Coronary artery (tissue), 2 donors: Measurements from ENCODE around the gene KXD1.

Experiments used
- DNase-seq: peaks from one replicate; pipeline ENCODE4 v3.0.0-alpha.2; 2017; ENCODE audit warnings: low spot score
- H3K27ac ChIP-seq, 2 donors: fragments of 200-600 bp; sonication (generic); one replicate each; pipeline ENCODE4 v1.5.1; 2016 to 2019
- H3K4me3 ChIP-seq: fragments of 200-600 bp; sonication (generic); 2 replicates; pipeline ENCODE4 v1.5.1; 2016; ENCODE audit warnings: mild to moderate bottlenecking, moderate library complexity
- TF ChIP-seq, protein P1 (sequence below): fragments of 200-600 bp; sonication (generic); IDR thresholded peaks from one replicate; pipeline ENCODE4 v1.5.1; 2019; ENCODE audit warnings: antibody characterized with exemption

KXD1 gene

DNA sequence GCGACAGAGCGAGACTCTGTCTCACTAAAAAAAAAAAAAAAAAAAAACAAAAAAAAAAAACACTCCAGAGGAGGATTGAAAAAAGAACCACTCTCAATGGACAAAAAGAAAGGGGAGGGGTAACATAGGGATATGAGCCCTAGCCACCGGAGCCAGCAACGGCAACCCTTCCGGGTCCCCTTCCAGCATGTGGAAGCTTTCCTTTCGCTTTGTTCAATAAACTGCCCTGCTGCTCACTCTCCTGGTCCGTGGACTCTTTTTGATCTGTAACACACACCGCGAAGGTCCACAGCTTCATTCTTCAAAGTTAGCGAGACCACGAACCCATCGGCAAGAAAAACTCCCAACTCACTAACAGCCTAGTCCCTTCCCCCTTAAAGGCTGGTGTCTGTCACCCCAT is 29.9 kb downstream of the KXD1 start:
- peak overlapping the region in 1 of 2 donors; percentile 94 for H3K27ac ChIP-seq
- TF ChIP-seq, protein P1, sequence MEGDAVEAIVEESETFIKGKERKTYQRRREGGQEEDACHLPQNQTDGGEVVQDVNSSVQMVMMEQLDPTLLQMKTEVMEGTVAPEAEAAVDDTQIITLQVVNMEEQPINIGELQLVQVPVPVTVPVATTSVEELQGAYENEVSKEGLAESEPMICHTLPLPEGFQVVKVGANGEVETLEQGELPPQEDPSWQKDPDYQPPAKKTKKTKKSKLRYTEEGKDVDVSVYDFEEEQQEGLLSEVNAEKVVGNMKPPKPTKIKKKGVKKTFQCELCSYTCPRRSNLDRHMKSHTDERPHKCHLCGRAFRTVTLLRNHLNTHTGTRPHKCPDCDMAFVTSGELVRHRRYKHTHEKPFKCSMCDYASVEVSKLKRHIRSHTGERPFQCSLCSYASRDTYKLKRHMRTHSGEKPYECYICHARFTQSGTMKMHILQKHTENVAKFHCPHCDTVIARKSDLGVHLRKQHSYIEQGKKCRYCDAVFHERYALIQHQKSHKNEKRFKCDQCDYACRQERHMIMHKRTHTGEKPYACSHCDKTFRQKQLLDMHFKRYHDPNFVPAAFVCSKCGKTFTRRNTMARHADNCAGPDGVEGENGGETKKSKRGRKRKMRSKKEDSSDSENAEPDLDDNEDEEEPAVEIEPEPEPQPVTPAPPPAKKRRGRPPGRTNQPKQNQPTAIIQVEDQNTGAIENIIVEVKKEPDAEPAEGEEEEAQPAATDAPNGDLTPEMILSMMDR = no peak
- H3K4me3 ChIP-seq = no peak overlapping the region
- DNase-seq = no peak

DNA sequence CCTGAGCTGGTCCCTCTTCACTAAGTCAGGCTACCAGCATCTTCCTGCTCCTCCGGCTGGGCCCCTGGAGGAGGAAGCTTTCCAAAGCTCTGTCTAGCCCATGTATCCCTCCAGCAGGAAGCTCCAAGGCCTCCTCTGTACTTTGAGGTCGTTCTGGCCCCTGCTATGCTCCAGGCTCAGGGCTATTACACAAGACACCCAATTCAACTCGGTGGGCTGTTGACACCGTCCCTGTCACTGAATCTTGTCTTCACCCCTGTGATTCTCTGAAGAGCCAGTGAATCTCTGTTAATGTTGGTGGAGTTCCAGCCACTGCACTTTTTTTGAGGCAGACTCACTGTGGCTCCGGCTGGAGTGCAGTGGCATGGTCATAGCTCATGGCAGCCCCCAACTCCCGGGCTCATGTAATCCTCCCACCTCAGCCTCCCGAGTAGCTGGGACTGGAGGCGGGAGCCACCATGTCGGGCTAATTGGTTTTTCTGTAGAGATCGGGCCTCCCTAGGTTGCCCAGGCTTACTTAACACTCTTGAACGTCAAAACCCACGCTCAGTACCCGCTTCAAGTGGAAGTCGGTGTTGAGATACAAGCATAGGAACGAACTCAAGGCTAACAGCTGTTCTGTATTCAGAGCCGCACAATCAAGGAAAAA is 30.4 kb downstream of the KXD1 start:
- H3K27ac ChIP-seq = peak overlapping the region; percentile 72 to 94
- TF ChIP-seq, protein P1 = no peak
- peak overlapping the region; percentile 95 for H3K4me3 ChIP-seq
- no peak for DNase-seq

DNA sequence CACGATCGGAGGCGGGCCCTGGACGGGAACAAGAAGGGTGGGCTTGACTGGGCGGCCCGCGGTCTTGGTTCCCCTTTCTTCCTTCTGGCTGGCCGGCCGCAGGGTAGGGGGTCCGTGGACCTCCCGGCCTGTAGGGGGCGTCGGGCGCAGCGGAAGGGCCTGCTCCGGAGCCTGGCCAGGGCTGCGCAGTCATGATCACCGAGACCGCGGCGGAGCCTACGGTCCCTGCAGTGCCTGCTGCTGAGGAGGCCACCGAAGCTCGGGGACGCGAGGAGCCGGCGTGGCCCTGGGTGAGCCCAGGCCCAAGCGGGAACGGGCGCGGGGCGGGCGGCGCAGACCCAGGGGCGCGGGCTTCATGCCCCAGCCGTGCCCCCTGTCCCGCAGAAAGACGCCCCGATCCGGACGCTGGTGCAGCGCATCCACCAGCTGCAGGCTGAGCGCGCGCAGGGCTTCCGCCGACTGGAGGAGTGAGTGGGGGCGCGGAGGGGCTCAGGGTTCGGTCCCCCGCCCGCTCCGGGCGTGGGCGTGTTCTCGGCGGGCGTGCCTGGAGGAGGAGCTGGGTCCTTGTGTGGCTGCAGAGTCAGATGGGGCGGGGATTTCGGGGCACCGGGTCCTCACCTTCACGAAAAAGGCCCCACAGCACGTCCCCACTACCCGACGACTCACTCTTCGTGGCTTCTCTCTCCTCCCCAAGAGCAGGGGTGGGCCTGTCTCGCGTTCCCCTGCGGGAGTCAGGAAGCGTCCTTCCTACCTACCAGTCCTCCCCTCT is 31.1 kb downstream of the KXD1 start, which contains the start of gene REX1BD:
Gene REX1BD (plus strand): TSS at position 188 of the 769 bp plus-strand sequence. CDS start 4 bp downstream, at position 192.
- peak within 1 kb of the TSS; percentile 72 to 94 for H3K27ac ChIP-seq
- peak within 1 kb of the TSS; percentile 95 for H3K4me3 ChIP-seq
- DNase-seq = peak; percentile 89
- TF ChIP-seq, protein P1 = peak; percentile 66

DNA sequence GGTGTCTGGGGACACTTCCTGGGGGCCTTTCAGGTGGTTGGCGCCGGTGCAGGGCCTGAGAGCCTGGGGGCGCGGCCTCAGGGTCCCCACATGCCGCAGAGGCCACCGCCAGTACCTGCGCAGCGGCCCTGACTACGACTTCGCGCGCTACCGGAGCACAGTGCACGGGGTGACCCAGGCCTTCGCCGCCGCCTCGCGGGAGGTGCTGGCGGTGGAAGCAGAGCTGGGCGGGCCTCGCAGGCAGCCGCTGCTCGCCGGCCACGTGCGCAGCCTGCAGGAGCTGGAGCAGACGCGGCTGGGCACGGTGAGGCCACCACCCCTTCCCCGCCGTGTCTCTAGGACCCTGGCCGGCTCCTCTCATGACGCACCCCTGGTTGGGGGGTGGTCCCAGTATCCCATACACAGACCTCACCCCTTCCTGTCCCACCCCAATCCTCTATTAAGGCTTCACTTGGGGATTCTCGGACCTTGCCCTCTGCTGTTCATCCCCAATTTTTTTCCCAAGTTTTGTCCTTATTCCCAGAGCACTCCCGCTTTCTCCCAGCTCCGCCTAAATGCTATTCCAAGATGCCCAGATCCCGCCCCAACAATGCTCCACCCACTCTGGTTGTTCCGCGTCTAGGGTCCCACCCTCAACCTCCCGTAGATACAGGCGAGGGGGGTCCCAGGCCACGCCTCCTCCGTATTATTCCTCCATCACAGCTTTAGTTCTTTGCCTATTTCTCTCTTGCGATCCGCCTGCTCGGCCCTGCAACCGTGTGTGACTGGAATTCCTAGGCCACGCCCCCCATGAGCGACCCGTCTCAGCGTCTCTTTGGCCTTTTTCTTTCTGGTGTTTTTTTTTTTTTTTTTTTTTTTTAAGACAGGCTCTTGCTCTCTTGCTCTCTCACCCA is 32.0 kb downstream of the KXD1 start:
- TF ChIP-seq, protein P1 = peak; percentile 6
- H3K27ac ChIP-seq = peak overlapping the region; percentile 72 to 94
- H3K4me3 ChIP-seq = peak overlapping the region; percentile 95
- DNase-seq = no peak

DNA sequence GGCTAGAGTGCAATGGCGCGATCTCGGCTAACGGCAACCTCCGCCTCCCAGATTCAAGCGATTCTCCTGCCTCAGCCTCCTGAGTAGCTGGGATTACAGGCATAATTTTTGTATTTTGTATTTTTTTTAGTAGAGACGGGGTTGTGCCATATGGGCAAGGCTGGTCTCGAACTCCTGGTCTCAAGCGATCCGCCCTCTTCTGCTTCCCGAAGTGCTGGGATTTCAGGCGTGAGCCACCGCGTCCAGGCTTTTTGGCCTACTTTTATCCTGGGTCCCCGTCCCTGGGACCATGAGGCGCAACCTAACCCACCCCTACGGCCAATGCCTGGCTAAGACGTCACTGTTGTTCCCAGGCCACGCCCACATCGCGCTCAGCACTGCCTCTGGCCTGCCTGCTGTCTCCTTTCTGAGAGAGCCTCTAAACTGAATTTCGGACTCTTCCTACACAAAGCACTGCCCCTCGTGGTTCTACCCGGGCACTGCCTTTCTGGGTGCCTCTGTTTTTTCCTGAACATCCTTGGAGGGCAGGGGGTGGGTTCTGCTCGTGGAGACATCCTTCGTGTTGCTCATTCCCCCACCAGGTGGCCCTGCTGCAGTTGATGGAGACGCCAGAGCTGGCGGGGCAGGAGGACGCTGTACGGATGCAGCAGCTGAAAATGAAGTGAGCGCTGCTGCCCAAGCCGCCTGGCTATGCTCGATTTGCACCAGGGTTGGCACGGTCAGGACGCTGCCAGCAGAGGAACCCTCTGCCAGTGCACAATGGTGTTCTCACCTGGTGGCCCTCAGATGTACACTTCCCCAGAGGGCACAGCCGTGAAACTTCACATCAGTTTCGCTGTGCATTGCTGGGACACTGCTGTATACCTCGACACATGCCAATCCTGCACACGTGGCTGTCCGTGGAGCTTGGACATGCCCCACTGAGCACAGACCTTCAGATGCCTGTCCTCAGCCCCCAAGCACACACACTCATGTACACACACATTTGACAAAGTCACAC is 32.9 kb downstream of the KXD1 start:
- Histone ChIP-seq H3K27ac (peak overlapping the region in 1 of 2 donors; percentile 28), H3K4me3 (no peak overlapping the region)
- DNase-seq = peak; percentile 74
- TF ChIP-seq, protein P1 = no peak
